GM21381 (cell line): Measurements from ENCODE around the gene HMOX1.
"Not testable (repeated sequence)": the region's sequence is repeated elsewhere in the genome, so short reads cannot be mapped to it uniquely, and the experiment has no call there.

Source experiments
- ATAC-seq: cut with Tn5 transposase; IDR thresholded peaks from one replicate; pipeline ENCODE4 v1.9.1; 2021; ENCODE audit warnings: mild to moderate bottlenecking, moderate library complexity; ENCODE audit not compliant: unreplicated experiment

Gene HMOX1

GRCh38 chr22:35349704-35350538, 31.0 kb upstream of the HMOX1 start:
- no peak for ATAC-seq

GRCh38 chr22:35350539-35351503, 30.1 kb upstream of the HMOX1 start:
- ATAC-seq, result peak; percentile 72

GRCh38 chr22:35352214-35353111, 28.4 kb upstream of the HMOX1 start:
- ATAC-seq, result peak; percentile 44

GRCh38 chr22:35353318-35353717, 27.6 kb upstream of the HMOX1 start:
- ATAC-seq, result no peak

- ATAC-seq, result no peak
These were observed 26.8 kb upstream of the HMOX1 start for GRCh38 chr22:35354068-35354467.

GRCh38 chr22:35357883-35358621, 22.8 kb upstream of the HMOX1 start:
- no peak for ATAC-seq

GRCh38 chr22:35359380-35360065, 21.4 kb upstream of the HMOX1 start:
- ATAC-seq, result no peak

- no peak for ATAC-seq
These were observed 19.8 kb upstream of the HMOX1 start for GRCh38 chr22:35361001-35361558.

- ATAC-seq, result no peak
These were observed 17.3 kb upstream of the HMOX1 start for GRCh38 chr22:35363566-35364086.

- not testable (repeated sequence) for ATAC-seq
These were observed 16.7 kb upstream of the HMOX1 start for GRCh38 chr22:35364230-35364629.

GRCh38 chr22:35367331-35367886, 13.5 kb upstream of the HMOX1 start:
- no peak for ATAC-seq

GRCh38 chr22:35368386-35368785, 12.5 kb upstream of the HMOX1 start:
- ATAC-seq, result no peak

- ATAC-seq, result no peak
These were observed 10.9 kb upstream of the HMOX1 start for GRCh38 chr22:35369996-35370395.

GRCh38 chr22:35373781-35374180, 7.1 kb upstream of the HMOX1 start:
- ATAC-seq, result no peak

GRCh38 chr22:35375031-35375430, 5.9 kb upstream of the HMOX1 start:
- no peak for ATAC-seq

GRCh38 chr22:35375526-35375925, 5.4 kb upstream of the HMOX1 start:
- no peak for ATAC-seq

- peak; percentile 57 for ATAC-seq
These were observed 4.0 kb upstream of the HMOX1 start for GRCh38 chr22:35376728-35377472.

GRCh38 chr22:35377735-35378134, 3.2 kb upstream of the HMOX1 start:
- ATAC-seq, result no peak
